Tibial nerve (tissue), 4 donors: ENCODE data around the gene DPH2.

Experiments used
- EP300 ChIP-seq, 2 donors: sonication (generic); formaldehyde crosslinking; IDR thresholded peaks; one replicate each; pipeline ENCODE4 v1.6.1; 2017; ENCODE audit warnings: antibody characterized with exemption in 2 of 2, mild to moderate bottlenecking in 1 of 2
- TF ChIP-seq, protein P1 (sequence below), 5 experiments: fragments of 200-600 bp in 3 of 5; fragments of 450-650 bp in 2 of 5; sonication (generic) in 3 of 5; IDR thresholded peaks; one replicate each; pipeline ENCODE4 v1.5.1; 2016 to 2019; ENCODE audit warnings: antibody characterized with exemption in 5 of 5, mild to moderate bottlenecking in 3 of 5, moderate library complexity in 2 of 5

DNA sequence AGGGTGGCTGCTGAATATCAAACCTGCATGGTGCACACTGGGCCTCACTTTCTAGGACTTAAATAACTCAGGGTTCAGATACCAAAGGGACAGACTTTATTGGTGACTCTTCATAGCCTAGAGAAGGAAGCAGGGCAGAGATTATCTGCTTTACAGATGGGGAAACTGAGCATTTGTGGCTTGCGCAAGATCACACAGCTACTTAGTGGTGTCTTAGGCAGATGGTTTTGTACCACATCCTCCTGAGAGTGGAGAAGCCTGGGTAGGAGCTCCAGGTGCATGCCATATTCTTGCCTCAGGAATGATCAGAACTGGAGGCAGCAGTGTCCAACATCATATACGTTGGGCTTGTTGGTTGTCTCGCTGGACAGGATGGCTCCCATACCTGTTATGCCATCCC, 6.8 kb upstream of the DPH2 start:
- no peak for TF ChIP-seq EP300 (IDR thresholded peaks at IDR 0.05)
- TF ChIP-seq, protein P1, sequence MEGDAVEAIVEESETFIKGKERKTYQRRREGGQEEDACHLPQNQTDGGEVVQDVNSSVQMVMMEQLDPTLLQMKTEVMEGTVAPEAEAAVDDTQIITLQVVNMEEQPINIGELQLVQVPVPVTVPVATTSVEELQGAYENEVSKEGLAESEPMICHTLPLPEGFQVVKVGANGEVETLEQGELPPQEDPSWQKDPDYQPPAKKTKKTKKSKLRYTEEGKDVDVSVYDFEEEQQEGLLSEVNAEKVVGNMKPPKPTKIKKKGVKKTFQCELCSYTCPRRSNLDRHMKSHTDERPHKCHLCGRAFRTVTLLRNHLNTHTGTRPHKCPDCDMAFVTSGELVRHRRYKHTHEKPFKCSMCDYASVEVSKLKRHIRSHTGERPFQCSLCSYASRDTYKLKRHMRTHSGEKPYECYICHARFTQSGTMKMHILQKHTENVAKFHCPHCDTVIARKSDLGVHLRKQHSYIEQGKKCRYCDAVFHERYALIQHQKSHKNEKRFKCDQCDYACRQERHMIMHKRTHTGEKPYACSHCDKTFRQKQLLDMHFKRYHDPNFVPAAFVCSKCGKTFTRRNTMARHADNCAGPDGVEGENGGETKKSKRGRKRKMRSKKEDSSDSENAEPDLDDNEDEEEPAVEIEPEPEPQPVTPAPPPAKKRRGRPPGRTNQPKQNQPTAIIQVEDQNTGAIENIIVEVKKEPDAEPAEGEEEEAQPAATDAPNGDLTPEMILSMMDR (IDR thresholded peaks at IDR 0.05), result no peak
